A549 (cell line): ENCODE results near the gene MOB3C. TPM values are rescaled to one million over a fixed set of nuclear protein-coding genes. Genes with fewer than 3 reads are reported as not detected.

Experiments used
- ATAC-seq, 2 experiments: fragments of 200-7000 bp in 1 of 2; fragments of >200 bp in 1 of 2; cut with Nextera tagmentation in 1 of 2; cut with Tn5 transposase in 1 of 2; 3 replicates each; pipeline versions ENCODE4 v1.8.0 to v1.9.1; 2018 to 2020; ENCODE audit warnings: mild to moderate bottlenecking in 1 of 2, moderate library complexity in 1 of 2
- CTCF ChIA-PET: fragments of 300-600 bp; sonication (Branson Sonifier 250); formaldehyde crosslinking; extraction: SDS; loops from one replicate; lab custom pipeline; 2021; ENCODE audit warnings: antibody characterized with exemption, inconsistent platforms; lab: Yijun Ruan, JAX
- POLR2A ChIA-PET: fragments of 350-600 bp; formaldehyde crosslinking; extraction: SDS; loops from one replicate; lab custom pipeline; 2021; ENCODE audit warnings: antibody characterized with exemption, inconsistent platforms; lab: Yijun Ruan, JAX
- DNase-seq, 2 experiments: peaks; one replicate each; pipeline versions ENCODE4 v3.0.0 to v3.0.0-alpha.2; 2011 to 2016; ENCODE audit warnings: low read depth in 1 of 2, low spot score in 1 of 2
- FAIRE-seq: peaks from 2 replicates; lab custom pipeline; 2011; peaks lifted over from hg19 to GRCh38; lab: Jason Lieb, UNC
- H3K27ac ChIP-seq, 2 experiments: fragments of >200 bp; sonication (Bioruptor Twin); formaldehyde crosslinking; 3 replicates each; pipeline ENCODE4 v1.5.1; 2016 to 2017
- H3K4me1 ChIP-seq: fragments of >200 bp; sonication (Bioruptor Twin); formaldehyde crosslinking; 3 replicates; pipeline ENCODE4 v1.6.1; 2016
- H3K4me2 ChIP-seq: fragments of >200 bp; sonication (Bioruptor Twin); formaldehyde crosslinking; 3 replicates; pipeline ENCODE4 v1.6.1; 2016
- H3K4me3 ChIP-seq: fragments of >200 bp; sonication (Bioruptor Twin); formaldehyde crosslinking; 3 replicates; pipeline ENCODE4 v1.5.1; 2016
- H3K9me3 ChIP-seq: fragments of >200 bp; sonication (Bioruptor Twin); formaldehyde crosslinking; 3 replicates; pipeline ENCODE4 v1.6.1; 2016
- EP300 ChIP-seq, 2 experiments: fragments of >200 bp; sonication (Bioruptor Twin); formaldehyde crosslinking; IDR thresholded peaks; 2 replicates in 1 of 2; 3 replicates in 1 of 2; pipeline ENCODE4 v1.6.1; 2016 to 2017
- ESRRA ChIP-seq: fragments of 150-350 bp; IDR thresholded peaks from 2 replicates; pipeline ENCODE4 v1.6.1; 2014; ENCODE audit warnings: mild to moderate bottlenecking, low read length, borderline replicate concordance
- FOSL2 ChIP-seq, 2 experiments: fragments of 450-650 bp in 1 of 2; fragments of >200 bp in 1 of 2; sonication (Bioruptor Twin) in 1 of 2; formaldehyde crosslinking; IDR thresholded peaks; 2 replicates each; pipeline versions ENCODE4 v1.5.0 to v1.6.1; 2016 to 2020; ENCODE audit warnings: mild to moderate bottlenecking in 1 of 2, moderate library complexity in 1 of 2
- HEYL ChIP-seq: fragments of 250-450 bp; sonication (Bioruptor Pico); IDR thresholded peaks from 2 replicates; pipeline ENCODE4 v1.8.0; 2021; ENCODE audit warnings: mild to moderate bottlenecking, moderate library complexity
- HOXB13 ChIP-seq: fragments of 250-450 bp; sonication (Bioruptor Pico); IDR thresholded peaks from 2 replicates; pipeline ENCODE4 v1.5.0; 2020; ENCODE audit warnings: low read depth, mild to moderate bottlenecking, moderate library complexity
- HOXB5 ChIP-seq: fragments of 250-450 bp; sonication (Bioruptor Pico); IDR thresholded peaks from 2 replicates; pipeline ENCODE4 v1.5.0; 2020; ENCODE audit warnings: mild to moderate bottlenecking, moderate library complexity
- JUN ChIP-seq, 2 experiments: fragments of >200 bp; sonication (Bioruptor Twin); formaldehyde crosslinking; IDR thresholded peaks; 2 replicates in 1 of 2; 3 replicates in 1 of 2; pipeline ENCODE4 v1.6.1; 2016 to 2017
- JUNB ChIP-seq: fragments of >200 bp; sonication (Bioruptor Twin); formaldehyde crosslinking; IDR thresholded peaks from 2 replicates; pipeline ENCODE4 v1.6.1; 2016
- KDM1A ChIP-seq: fragments of 200-600 bp; sonication (generic); IDR thresholded peaks from 2 replicates; pipeline ENCODE4 v1.6.1; 2016; ENCODE audit warnings: low read depth, mild to moderate bottlenecking
- MAFK ChIP-seq: fragments of 450-650 bp; IDR thresholded peaks from 2 replicates; pipeline ENCODE4 v1.6.1; 2014; ENCODE audit not compliant: partially characterized antibody
- NFE2L2 ChIP-seq: fragments of 150-350 bp; conservative IDR thresholded peaks from 2 replicates; pipeline ENCODE4 v1.6.1; 2014; ENCODE audit warnings: low read length
- NPAS2 ChIP-seq: fragments of 250-450 bp; sonication (Bioruptor Pico); IDR thresholded peaks from 2 replicates; pipeline ENCODE4 v1.8.0; 2022; ENCODE audit warnings: mild to moderate bottlenecking, moderate library complexity, borderline replicate concordance
- NR3C1 ChIP-seq: fragments of >200 bp; sonication (Bioruptor Twin); formaldehyde crosslinking; IDR thresholded peaks from 3 replicates; pipeline ENCODE4 v1.6.1; 2017
- PHF8 ChIP-seq: fragments of 200-600 bp; sonication (generic); IDR thresholded peaks from 2 replicates; pipeline ENCODE4 v1.6.1; 2016; ENCODE audit warnings: low read depth, mild to moderate bottlenecking, antibody characterized with exemption, moderate library complexity, borderline replicate concordance
- POLR2A ChIP-seq: IDR thresholded peaks from 2 replicates; pipeline ENCODE4 v1.6.1; 2012; ENCODE audit warnings: mild to moderate bottlenecking, low read length
- RAD21 ChIP-seq, 2 experiments: fragments of >200 bp in 1 of 2; sonication (Bioruptor Twin) in 1 of 2; formaldehyde crosslinking in 1 of 2; IDR thresholded peaks in 1 of 2; conservative IDR thresholded peaks in 1 of 2; 2 replicates in 1 of 2; 3 replicates in 1 of 2; pipeline ENCODE4 v1.6.1; 2012 to 2018; ENCODE audit warnings: inconsistent platforms in 1 of 2
- RARB ChIP-seq: fragments of 250-450 bp; sonication (Bioruptor Pico); IDR thresholded peaks from 2 replicates; pipeline ENCODE4 v1.8.0; 2021; ENCODE audit warnings: mild to moderate bottlenecking, moderate library complexity
- RNF2 ChIP-seq: fragments of 200-600 bp; sonication (generic); IDR thresholded peaks from 2 replicates; pipeline ENCODE4 v1.6.1; 2016; ENCODE audit warnings: low read depth, mild to moderate bottlenecking, antibody characterized with exemption, moderate library complexity, borderline replicate concordance
- SMC3 ChIP-seq: fragments of >200 bp; sonication (Bioruptor Twin); formaldehyde crosslinking; IDR thresholded peaks from 3 replicates; pipeline ENCODE4 v1.6.1; 2018; ENCODE audit warnings: inconsistent platforms
- TFCP2L1 ChIP-seq: fragments of 250-450 bp; sonication (Bioruptor Pico); IDR thresholded peaks from 2 replicates; pipeline ENCODE4 v1.5.0; 2021; ENCODE audit warnings: mild to moderate bottlenecking
- TP53 ChIP-seq: fragments of 250-450 bp; sonication (Bioruptor Pico); IDR thresholded peaks from 2 replicates; pipeline ENCODE4 v1.5.0; 2021; ENCODE audit warnings: mild to moderate bottlenecking, moderate library complexity
- ZSCAN20 ChIP-seq: fragments of 250-450 bp; sonication (Bioruptor Pico); IDR thresholded peaks from 2 replicates; pipeline ENCODE4 v1.8.0; 2022; ENCODE audit warnings: mild to moderate bottlenecking, moderate library complexity
- WGBS: methylation state at CpG from one replicate; pipeline ENCODE4 v1.1.6; 2017; ENCODE audit errors: missing lambda C conversion rate; 5-methylcytosine and 5-hydroxymethylcytosine counted together
- polyA minus RNA-seq: library from RNA; depleted of rRNA, polyadenylated mRNA; stranded (reverse); fragments of >200 nt; gene quantifications from 2 replicates; pipeline ENCODE4 v1.2.3, GENCODE V29; 2011; rRNA and poly(A)+ RNA removed
- polyA plus RNA-seq, 4 experiments: library from polyadenylated mRNA; depleted of rRNA in 3 of 4; stranded (reverse); fragments of >200 nt; fragmentation: RNase III in 1 of 4; extraction: RNeasy Plus Mini Kit Qiagen cat#74134 plus additional on column Dnase treatment in 1 of 4; gene quantifications; 2 replicates in 3 of 4; 3 replicates in 1 of 4; pipeline ENCODE4 v1.2.3, GENCODE V29; 2011 to 2017
- TF ChIP-seq, protein P1 (sequence below): IDR thresholded peaks from 2 replicates; pipeline ENCODE4 v1.6.1; 2012; ENCODE audit warnings: low read depth, borderline replicate concordance
- TF ChIP-seq, protein P2 (sequence below): fragments of >200 bp; sonication (Bioruptor Twin); formaldehyde crosslinking; IDR thresholded peaks from 3 replicates; pipeline ENCODE4 v1.5.1; 2016
- TF ChIP-seq, protein P3 (sequence below): IDR thresholded peaks from 2 replicates; pipeline ENCODE4 v1.6.1; 2012
- TF ChIP-seq, protein P4 (sequence below): fragments of 250-450 bp; sonication (Bioruptor Pico); IDR thresholded peaks from 2 replicates; pipeline ENCODE4 v1.5.0; 2021; ENCODE audit warnings: mild to moderate bottlenecking, moderate library complexity, borderline replicate concordance
- TF ChIP-seq, protein P5 (sequence below): fragments of >200 bp; sonication (Bioruptor Twin); formaldehyde crosslinking; IDR thresholded peaks from 2 replicates; pipeline ENCODE4 v1.6.1; 2016

The MOB3C gene
- polyA plus RNA-seq (2011; rRNA removed) (2.6 and 3.8 TPM in 2 replicates), polyA plus RNA-seq (2017; fragmentation: RNase III; extraction: RNeasy Plus Mini Kit Qiagen cat#74134 plus additional on column Dnase treatment) (2.4 to 2.9 TPM (median 2.7 TPM) in 3 replicates), polyA minus RNA-seq (3.4 and 3.6 TPM in 2 replicates)
- polyA plus RNA-seq (2012; cell fraction: cytosol; rRNA removed), result 2.2 and 3.6 TPM in 2 replicates
- 5.1 and 6.5 TPM in 2 replicates for polyA plus RNA-seq (2012; cell fraction: nucleus; rRNA removed)

DNA sequence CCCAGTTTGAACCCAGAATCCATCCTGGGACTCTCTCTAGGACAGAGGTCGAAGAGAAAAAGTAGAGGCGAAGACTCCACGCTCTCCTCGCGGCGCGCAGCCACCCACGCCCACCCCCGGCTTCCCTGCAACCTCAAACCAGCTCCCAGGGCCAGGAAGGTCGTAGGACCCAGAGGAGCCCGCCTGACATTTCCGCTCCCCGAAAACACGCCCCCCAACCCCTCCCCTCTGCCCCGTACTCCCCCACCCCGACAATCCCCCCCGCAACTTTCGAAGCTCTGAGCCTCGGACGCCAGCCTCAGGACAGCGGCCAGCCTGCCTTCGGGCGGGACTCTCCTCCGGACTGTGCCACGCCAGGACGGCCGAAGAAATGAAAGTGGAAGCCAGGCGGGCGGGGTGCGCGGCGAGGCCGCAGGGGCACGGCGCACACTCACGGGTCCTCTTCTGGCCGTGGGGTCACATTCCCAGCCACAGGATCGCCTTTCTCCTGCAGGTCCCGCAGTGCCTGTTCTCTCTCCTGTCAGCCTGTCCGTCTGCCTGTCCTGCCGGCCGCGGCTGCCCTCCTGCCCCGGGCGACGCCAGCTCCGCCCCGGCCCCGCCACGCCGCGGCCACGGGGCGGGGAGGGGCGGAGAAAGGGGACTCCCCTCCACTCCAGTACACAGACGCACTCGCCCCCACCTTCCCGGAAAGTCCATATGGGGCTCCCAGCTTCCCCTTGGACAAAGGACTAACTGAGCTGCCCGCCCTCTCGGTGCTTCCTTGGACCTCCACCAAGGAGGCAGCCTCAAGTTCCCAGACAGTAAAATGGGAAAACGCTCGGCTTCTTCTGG lies at the start of gene MOB3C:
TSS of gene MOB3C (minus strand) at position 535 of the 831 bp plus-strand sequence. CDS start 3,490 bp downstream, outside the sequence.
- ATAC-seq, result peak; percentile 73 to 87
- Histone ChIP-seq H3K27ac (peak within 1 kb of the TSS; percentile 79 to 94), H3K4me3 (peak within 1 kb of the TSS; percentile 81), H3K9me3 (no peaks in the 10 kb centered on the region), H3K4me1 (peaks cover 34% of the 10 kb centered on the region), H3K4me2 (peak within 1 kb of the TSS; percentile 81)
- CTCF ChIA-PET, result interaction anchor here (1.1 to 1.8 kb wide), 4 partner anchors 10 to 86 kb away, joined by 3 to 4 read pairs (median 3); partner anchors contain the start of gene MKNK1
- POLR2A ChIA-PET, result interaction anchor here (0.6 to 2.4 kb wide), 3 partner anchors 12 to 231 kb away, joined by 3 to 12 read pairs (median 4); partner anchors contain the start of gene MKNK1
- 9% methylated on average over 19 of the region's 62 CpGs for WGBS
- FAIRE-seq, result no peak
- peak; percentile 36 to 47 for DNase-seq
- TF ChIP-seq, protein P1, sequence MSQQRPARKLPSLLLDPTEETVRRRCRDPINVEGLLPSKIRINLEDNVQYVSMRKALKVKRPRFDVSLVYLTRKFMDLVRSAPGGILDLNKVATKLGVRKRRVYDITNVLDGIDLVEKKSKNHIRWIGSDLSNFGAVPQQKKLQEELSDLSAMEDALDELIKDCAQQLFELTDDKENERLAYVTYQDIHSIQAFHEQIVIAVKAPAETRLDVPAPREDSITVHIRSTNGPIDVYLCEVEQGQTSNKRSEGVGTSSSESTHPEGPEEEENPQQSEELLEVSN, result no peak
- TF ChIP-seq, protein P2, sequence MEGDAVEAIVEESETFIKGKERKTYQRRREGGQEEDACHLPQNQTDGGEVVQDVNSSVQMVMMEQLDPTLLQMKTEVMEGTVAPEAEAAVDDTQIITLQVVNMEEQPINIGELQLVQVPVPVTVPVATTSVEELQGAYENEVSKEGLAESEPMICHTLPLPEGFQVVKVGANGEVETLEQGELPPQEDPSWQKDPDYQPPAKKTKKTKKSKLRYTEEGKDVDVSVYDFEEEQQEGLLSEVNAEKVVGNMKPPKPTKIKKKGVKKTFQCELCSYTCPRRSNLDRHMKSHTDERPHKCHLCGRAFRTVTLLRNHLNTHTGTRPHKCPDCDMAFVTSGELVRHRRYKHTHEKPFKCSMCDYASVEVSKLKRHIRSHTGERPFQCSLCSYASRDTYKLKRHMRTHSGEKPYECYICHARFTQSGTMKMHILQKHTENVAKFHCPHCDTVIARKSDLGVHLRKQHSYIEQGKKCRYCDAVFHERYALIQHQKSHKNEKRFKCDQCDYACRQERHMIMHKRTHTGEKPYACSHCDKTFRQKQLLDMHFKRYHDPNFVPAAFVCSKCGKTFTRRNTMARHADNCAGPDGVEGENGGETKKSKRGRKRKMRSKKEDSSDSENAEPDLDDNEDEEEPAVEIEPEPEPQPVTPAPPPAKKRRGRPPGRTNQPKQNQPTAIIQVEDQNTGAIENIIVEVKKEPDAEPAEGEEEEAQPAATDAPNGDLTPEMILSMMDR, result no peak
- TF ChIP-seq, protein P3, sequence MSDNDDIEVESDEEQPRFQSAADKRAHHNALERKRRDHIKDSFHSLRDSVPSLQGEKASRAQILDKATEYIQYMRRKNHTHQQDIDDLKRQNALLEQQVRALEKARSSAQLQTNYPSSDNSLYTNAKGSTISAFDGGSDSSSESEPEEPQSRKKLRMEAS, result peak; percentile 46
- no peak for TF ChIP-seq ZSCAN20 (CRISPR knock-in tag)
- TF ChIP-seq POLR2A, result peak; percentile 59
- no peak for TF ChIP-seq HOXB5
- no peak for TF ChIP-seq EP300 (IDR thresholded peaks at IDR 0.05)
- no peak for TF ChIP-seq TFCP2L1 (CRISPR knock-in tag)
- TF ChIP-seq HEYL (CRISPR knock-in tag), result no peak
- TF ChIP-seq, protein P4, sequence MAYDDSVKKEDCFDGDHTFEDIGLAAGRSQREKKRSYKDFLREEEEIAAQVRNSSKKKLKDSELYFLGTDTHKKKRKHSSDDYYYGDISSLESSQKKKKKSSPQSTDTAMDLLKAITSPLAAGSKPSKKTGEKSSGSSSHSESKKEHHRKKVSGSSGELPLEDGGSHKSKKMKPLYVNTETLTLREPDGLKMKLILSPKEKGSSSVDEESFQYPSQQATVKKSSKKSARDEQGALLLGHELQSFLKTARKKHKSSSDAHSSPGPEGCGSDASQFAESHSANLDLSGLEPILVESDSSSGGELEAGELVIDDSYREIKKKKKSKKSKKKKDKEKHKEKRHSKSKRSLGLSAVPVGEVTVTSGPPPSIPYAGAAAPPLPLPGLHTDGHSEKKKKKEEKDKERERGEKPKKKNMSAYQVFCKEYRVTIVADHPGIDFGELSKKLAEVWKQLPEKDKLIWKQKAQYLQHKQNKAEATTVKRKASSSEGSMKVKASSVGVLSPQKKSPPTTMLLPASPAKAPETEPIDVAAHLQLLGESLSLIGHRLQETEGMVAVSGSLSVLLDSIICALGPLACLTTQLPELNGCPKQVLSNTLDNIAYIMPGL (CRISPR knock-in tag), result no peak
- peak; percentile 36 for TF ChIP-seq PHF8
- TF ChIP-seq, protein P5, sequence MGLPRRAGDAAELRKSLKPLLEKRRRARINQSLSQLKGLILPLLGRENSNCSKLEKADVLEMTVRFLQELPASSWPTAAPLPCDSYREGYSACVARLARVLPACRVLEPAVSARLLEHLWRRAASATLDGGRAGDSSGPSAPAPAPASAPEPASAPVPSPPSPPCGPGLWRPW, result no peak
- TF ChIP-seq RNF2, result no peak
- no peak for TF ChIP-seq FOSL2 (IDR thresholded peaks at IDR 0.05)
- TF ChIP-seq FOSL2 (CRISPR knock-in tag; IDR thresholded peaks at IDR 0.05), result no peak
- TF ChIP-seq SMC3, result no peak
- no peak for TF ChIP-seq ESRRA
- peak in 1 of 2 experiments; percentile 22; a peak in 1 of 5 replicates for TF ChIP-seq JUN (IDR thresholded peaks at IDR 0.05)
- no peak for TF ChIP-seq NPAS2 (CRISPR knock-in tag)
- no peak for TF ChIP-seq NFE2L2
- no peak for TF ChIP-seq JUNB
- no peak for TF ChIP-seq TP53 (CRISPR knock-in tag)
- no peak for TF ChIP-seq HOXB13 (CRISPR knock-in tag)
- no peak for TF ChIP-seq KDM1A
- no peak for TF ChIP-seq NR3C1
- no peak for TF ChIP-seq RARB
- no peak for TF ChIP-seq MAFK
- TF ChIP-seq RAD21 (conservative IDR thresholded peaks at IDR 0.05 in 1 of 2, IDR thresholded peaks at IDR 0.05 in 1 of 2), result no peak
